Ishikawa (cell line): ENCODE measurements around the gene SMYD4.

Experiments
- CREB1 ChIP-seq: IDR thresholded peaks from 2 replicates; pipeline ENCODE4 v1.6.1; 2012; ENCODE audit warnings: low read depth
- EP300 ChIP-seq: IDR thresholded peaks from 2 replicates; pipeline ENCODE4 v1.6.1; 2012; ENCODE audit warnings: borderline replicate concordance
- TCF12 ChIP-seq: IDR thresholded peaks from 2 replicates; pipeline ENCODE4 v1.6.1; 2012; ENCODE audit warnings: low read depth
- TEAD4 ChIP-seq: IDR thresholded peaks from 2 replicates; pipeline ENCODE4 v1.6.1; 2012
- USF1 ChIP-seq: IDR thresholded peaks from 2 replicates; pipeline ENCODE4 v1.6.1; 2012
- YY1 ChIP-seq: IDR thresholded peaks from 2 replicates; pipeline ENCODE4 v1.6.1; 2012; ENCODE audit warnings: low read depth

GRCh38 chr17:1871756-1872155 is 42.1 kb upstream of the SMYD4 start:
- TF ChIP-seq EP300 = no peak
- TF ChIP-seq TEAD4 = no peak
- TF ChIP-seq YY1 = no peak
- TF ChIP-seq USF1 = no peak
- TF ChIP-seq CREB1 = no peak
- no peak for TF ChIP-seq TCF12
